Iris pigment epithelial cell (primary cell): ENCODE results near the gene SEC61B.
"Not testable (repeated sequence)": the region's sequence is repeated elsewhere in the genome, so short reads cannot be mapped to it uniquely, and the experiment has no call there.

Source experiments
- DNase-seq: peaks from one replicate; pipeline ENCODE4 v3.0.0-alpha.2; 2011; ENCODE audit warnings: low read depth

Gene SEC61B

GRCh38 chr9:99237849-99238248, 15.8 kb downstream of the SEC61B start:
- not testable (repeated sequence) for DNase-seq

GRCh38 chr9:99238331-99238730, 16.2 kb downstream of the SEC61B start:
- DNase-seq = no peak

- DNase-seq = peak; percentile 28
Observed at GRCh38 chr9:99239341-99240060, 17.4 kb downstream of the SEC61B start.

GRCh38 chr9:99241106-99241505, 19.0 kb downstream of the SEC61B start:
- DNase-seq = no peak

- no peak for DNase-seq
Observed at GRCh38 chr9:99244344-99245260, 22.5 kb downstream of the SEC61B start.

GRCh38 chr9:99249619-99250018, 27.5 kb downstream of the SEC61B start:
- DNase-seq = no peak

- DNase-seq = no peak
Observed at GRCh38 chr9:99251157-99251556, 29.1 kb downstream of the SEC61B start.

- no peak for DNase-seq
Observed at GRCh38 chr9:99253134-99253533, 31.1 kb downstream of the SEC61B start.

- DNase-seq = no peak
Observed at GRCh38 chr9:99253772-99254431, 31.8 kb downstream of the SEC61B start.

GRCh38 chr9:99255651-99256050, 33.6 kb downstream of the SEC61B start:
- no peak for DNase-seq

GRCh38 chr9:99257723-99258389, 35.8 kb downstream of the SEC61B start:
- DNase-seq = no peak

GRCh38 chr9:99259231-99259918, 37.3 kb downstream of the SEC61B start:
- peak; percentile 55 for DNase-seq

- DNase-seq = no peak
Observed at GRCh38 chr9:99261923-99262322, 39.8 kb downstream of the SEC61B start.

GRCh38 chr9:99262949-99263418, 40.9 kb downstream of the SEC61B start:
- DNase-seq = no peak

- DNase-seq = peak; percentile 31
Observed at GRCh38 chr9:99264070-99264680, 42.1 kb downstream of the SEC61B start.

- no peak for DNase-seq
Observed at GRCh38 chr9:99265691-99266090, 43.6 kb downstream of the SEC61B start.

- peak; percentile 70 for DNase-seq
Observed at GRCh38 chr9:99266255-99267023, 44.4 kb downstream of the SEC61B start.

GRCh38 chr9:99269416-99269815, 47.3 kb downstream of the SEC61B start:
- DNase-seq = peak; percentile 57

- no peak for DNase-seq
Observed at GRCh38 chr9:99270491-99270890, 48.4 kb downstream of the SEC61B start.

- no peak for DNase-seq
Observed at GRCh38 chr9:99272836-99273235, 50.8 kb downstream of the SEC61B start.
